Suprapubic skin (tissue), 4 donors: ENCODE results near the gene CEP192.

Experiments
- CTCF ChIP-seq, 2 donors: fragments of 200-600 bp in 1 of 2; fragments of 450-650 bp in 1 of 2; sonication (generic) in 1 of 2; IDR thresholded peaks; one replicate each; pipeline ENCODE4 v1.5.1; 2016 to 2019; ENCODE audit warnings: antibody characterized with exemption in 2 of 2, mild to moderate bottlenecking in 1 of 2, moderate library complexity in 1 of 2
- POLR2A ChIP-seq, 2 donors: fragments of 450-650 bp; IDR thresholded peaks; one replicate each; pipeline ENCODE4 v1.6.1; 2017; ENCODE audit warnings: antibody characterized with exemption in 2 of 2, mild to moderate bottlenecking in 2 of 2, moderate library complexity in 2 of 2
- POLR2AphosphoS5 ChIP-seq, 3 donors: sonication (generic); formaldehyde crosslinking; IDR thresholded peaks; one replicate each; pipeline ENCODE4 v1.6.1; 2017; ENCODE audit warnings: antibody characterized with exemption in 3 of 3

- TF ChIP-seq CTCF (IDR thresholded peaks at IDR 0.05): no peak
- TF ChIP-seq POLR2AphosphoS5 (IDR thresholded peaks at IDR 0.05): no peak
- no peak for TF ChIP-seq POLR2A (IDR thresholded peaks at IDR 0.05)
These were observed 32.7 kb upstream of the CEP192 start for GRCh38 chr18:12958478-12958877.
